Lower leg skin (tissue), 4 donors: ENCODE results near the gene CTIF. TPM values are rescaled to one million over a fixed set of nuclear protein-coding genes. Genes with fewer than 3 reads are reported as not detected.

Experiments
- DNase-seq, 2 donors: peaks; one replicate each; pipeline ENCODE4 v3.0.0-alpha.2; 2019; ENCODE audit warnings: low spot score in 2 of 2
- H3K4me3 ChIP-seq: fragments of 200-600 bp; sonication (generic); 2 replicates; pipeline ENCODE4 v1.5.1; 2017; ENCODE audit warnings: mild to moderate bottlenecking, low read depth; ENCODE audit not compliant: poor library complexity, severe bottlenecking
- POLR2A ChIP-seq, 2 donors: fragments of 450-650 bp; IDR thresholded peaks; one replicate each; pipeline ENCODE4 v1.6.1; 2016 to 2017; ENCODE audit warnings: antibody characterized with exemption in 2 of 2, mild to moderate bottlenecking in 1 of 2, moderate library complexity in 1 of 2
- WGBS, 2 donors: methylation state at CpG; one replicate each; pipeline ENCODE4 v1.1.5; 2018; 5-methylcytosine and 5-hydroxymethylcytosine counted together
- intact Hi-C: fragments of 100-400 bp; cut with DNase I; formaldehyde crosslinking; loops from one replicate; pipeline ENCODE4 v1.15.0; 2023; ENCODE audit warnings: low total_unique reads
- total RNA-seq, 4 donors: library from RNA; depleted of rRNA; stranded (reverse); fragments of >200 nt; gene quantifications; one replicate each; pipeline ENCODE4 v1.1.0, GENCODE V29; 2016
- TF ChIP-seq, protein P1 (sequence below), 3 donors: fragments of 450-650 bp; IDR thresholded peaks; one replicate each; pipeline ENCODE4 v1.5.1; 2016; ENCODE audit warnings: antibody characterized with exemption in 3 of 3, mild to moderate bottlenecking in 3 of 3, moderate library complexity in 2 of 3

Gene CTIF
- total RNA-seq, 4 donors from 2014 or later, result 22.6 to 44.0 (median 30.2) TPM

DNA sequence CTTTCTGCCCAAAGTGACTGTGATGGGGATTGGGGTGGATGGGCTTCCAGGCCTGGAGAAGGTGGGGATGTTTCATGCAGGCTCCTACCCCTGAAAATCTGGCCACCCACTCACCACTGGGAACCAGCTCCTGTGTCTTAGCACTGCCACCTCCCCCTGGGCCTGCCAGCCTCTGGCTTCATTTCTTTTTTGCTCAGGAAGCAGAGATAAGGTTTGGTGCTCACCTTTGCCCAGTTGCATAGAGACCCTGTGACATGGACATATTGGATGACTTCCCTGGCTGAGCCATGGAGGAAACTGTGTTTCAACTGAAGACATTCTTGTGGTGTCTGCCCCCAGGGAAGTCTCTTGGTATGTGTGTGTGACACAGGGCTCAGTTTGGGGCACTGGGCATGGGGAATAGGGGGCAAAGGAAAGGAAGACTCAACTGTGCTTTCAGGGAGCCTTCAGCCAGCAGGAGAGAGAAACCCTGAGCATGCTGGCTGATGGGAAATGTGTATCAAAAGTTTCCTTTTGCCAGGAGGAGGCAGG is 16.7 kb downstream of the CTIF start:
- DNase-seq, result no peak
- H3K4me3 ChIP-seq, result no peak overlapping the region
- no peak for TF ChIP-seq POLR2A (IDR thresholded peaks at IDR 0.05)
- TF ChIP-seq, protein P1, sequence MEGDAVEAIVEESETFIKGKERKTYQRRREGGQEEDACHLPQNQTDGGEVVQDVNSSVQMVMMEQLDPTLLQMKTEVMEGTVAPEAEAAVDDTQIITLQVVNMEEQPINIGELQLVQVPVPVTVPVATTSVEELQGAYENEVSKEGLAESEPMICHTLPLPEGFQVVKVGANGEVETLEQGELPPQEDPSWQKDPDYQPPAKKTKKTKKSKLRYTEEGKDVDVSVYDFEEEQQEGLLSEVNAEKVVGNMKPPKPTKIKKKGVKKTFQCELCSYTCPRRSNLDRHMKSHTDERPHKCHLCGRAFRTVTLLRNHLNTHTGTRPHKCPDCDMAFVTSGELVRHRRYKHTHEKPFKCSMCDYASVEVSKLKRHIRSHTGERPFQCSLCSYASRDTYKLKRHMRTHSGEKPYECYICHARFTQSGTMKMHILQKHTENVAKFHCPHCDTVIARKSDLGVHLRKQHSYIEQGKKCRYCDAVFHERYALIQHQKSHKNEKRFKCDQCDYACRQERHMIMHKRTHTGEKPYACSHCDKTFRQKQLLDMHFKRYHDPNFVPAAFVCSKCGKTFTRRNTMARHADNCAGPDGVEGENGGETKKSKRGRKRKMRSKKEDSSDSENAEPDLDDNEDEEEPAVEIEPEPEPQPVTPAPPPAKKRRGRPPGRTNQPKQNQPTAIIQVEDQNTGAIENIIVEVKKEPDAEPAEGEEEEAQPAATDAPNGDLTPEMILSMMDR (IDR thresholded peaks at IDR 0.05), result no peak
- intact Hi-C loops, result no loop called here

DNA sequence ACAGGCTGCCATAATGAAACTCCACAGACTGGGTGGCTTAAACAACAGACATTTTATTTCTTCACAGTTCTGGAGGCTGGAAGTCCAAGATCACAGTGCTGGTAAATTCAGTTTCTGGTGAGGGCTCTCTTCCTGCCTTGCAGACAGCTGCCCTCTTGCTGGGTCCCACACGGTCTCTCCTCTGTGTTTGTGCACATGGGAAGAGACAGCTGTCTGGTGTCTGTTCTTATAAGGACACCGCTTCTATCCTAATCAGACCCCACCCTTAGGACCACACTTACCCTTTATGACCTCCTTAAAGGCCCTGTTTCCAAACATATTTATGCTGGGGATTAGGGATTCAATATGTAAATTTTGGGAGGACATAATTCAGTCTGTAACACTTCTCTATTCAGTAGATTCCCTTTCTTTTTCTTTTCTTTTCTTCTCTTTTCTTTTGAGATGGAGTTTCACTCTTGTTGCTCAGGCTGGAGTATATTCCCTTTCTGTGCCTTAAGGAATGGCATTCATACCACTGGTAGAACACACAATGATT is 18.9 kb downstream of the CTIF start:
- no peak overlapping the region for H3K4me3 ChIP-seq
- intact Hi-C loops, result no loop called here
- no peak for TF ChIP-seq POLR2A (IDR thresholded peaks at IDR 0.05)
- TF ChIP-seq, protein P1 (IDR thresholded peaks at IDR 0.05), result no peak
- 84 to 94% methylated on average over 2 of the region's 2 CpGs for WGBS, 2 donors
- no peak for DNase-seq

DNA sequence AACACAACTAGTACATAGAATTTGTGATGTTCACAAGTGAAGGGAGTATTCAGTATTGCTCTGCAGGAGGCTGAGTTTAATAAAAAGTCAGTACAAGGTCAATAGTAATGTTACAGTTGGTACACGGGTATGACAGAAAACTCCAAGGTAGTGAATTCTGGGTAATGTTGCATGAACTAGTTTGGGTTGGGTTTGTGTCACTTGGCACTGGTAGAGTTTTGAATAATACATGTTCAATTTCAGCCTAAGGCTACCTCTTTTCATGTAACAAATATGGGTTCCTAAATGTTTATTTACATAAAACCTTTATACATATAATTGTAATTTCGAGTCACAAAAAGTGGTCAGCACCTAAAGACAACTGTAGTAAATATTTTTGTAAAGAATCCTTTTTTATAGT is 19.4 kb downstream of the CTIF start:
- intact Hi-C loops, result no loop called here
- TF ChIP-seq, protein P1 (IDR thresholded peaks at IDR 0.05), result no peak
- no peak for TF ChIP-seq POLR2A (IDR thresholded peaks at IDR 0.05)
- WGBS, 2 donors, result 58 to 60% methylated on average over 2 of the region's 2 CpGs
- no peak for DNase-seq
- H3K4me3 ChIP-seq, result no peak overlapping the region

DNA sequence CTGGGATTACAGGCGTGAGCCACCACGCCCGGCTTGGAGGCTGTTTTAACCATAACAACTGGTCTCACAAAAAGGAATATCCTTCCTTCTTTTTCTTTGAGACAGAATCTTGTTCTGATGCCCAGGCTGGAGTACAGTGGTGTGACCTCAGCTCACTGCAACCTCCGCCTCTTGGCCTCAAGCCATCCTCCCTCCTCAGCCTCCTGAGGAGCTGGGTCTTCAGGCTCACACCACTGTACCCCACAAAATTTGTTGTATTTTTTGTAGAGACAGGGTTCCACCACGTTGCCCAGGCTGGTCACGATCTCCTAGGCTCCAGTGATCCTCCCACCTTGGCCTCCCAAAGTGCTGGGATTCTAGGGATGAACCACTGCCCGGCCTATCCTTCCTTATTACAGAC is 21.7 kb downstream of the CTIF start:
- H3K4me3 ChIP-seq, result no peak overlapping the region
- intact Hi-C loops, result no loop called here
- DNase-seq, result no peak
- TF ChIP-seq, protein P1 (IDR thresholded peaks at IDR 0.05), result no peak
- no peak for TF ChIP-seq POLR2A (IDR thresholded peaks at IDR 0.05)
- 93 to 94% methylated on average over 7 of the region's 7 CpGs for WGBS, 2 donors

DNA sequence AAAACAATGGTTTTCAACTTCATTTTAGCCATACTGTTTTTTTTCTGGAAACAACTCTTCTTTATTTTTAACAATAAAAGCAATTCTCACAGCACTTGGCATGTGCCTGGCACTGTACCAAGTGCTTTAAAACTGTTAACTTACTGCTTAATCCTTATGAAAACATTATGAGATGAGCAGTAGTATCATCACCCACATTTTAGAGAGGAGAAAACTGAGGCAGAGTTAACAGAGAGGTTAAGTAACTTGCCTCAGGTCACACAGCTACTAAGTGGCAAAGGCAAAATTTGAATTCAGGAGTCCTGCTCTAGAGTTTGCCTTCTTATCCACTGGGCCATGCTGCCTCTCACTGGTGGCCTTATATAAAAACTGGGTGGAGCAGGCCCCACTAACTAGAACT is 23.2 kb downstream of the CTIF start:
- H3K4me3 ChIP-seq, result no peak overlapping the region
- intact Hi-C loops, result no loop called here
- TF ChIP-seq, protein P1 (IDR thresholded peaks at IDR 0.05), result no peak
- TF ChIP-seq POLR2A (IDR thresholded peaks at IDR 0.05), result no peak
- DNase-seq, result no peak

DNA sequence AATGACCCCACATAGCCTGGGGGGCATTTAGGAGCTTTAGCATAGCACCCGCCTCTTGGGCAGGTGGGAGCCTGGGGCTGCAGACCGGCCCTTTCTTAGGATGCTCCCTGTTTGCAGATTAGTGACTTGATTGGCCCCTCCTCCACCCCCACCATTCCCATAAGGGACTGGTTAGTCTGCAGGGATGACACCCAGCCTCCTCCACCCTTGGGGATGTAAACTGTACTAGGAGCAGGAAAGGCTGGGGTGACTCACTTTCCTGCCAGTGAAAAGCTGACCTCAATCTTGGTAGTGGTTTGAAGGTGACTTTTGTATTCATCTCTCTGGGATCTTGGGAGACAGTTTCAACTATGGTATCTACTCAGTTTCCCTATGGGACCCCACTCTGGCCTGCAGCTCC is 24.2 kb downstream of the CTIF start:
- intact Hi-C loops, result no loop called here
- DNase-seq, result no peak
- 79 to 94% methylated on average over 2 of the region's 2 CpGs for WGBS, 2 donors
- no peak overlapping the region for H3K4me3 ChIP-seq
- TF ChIP-seq, protein P1 (IDR thresholded peaks at IDR 0.05), result no peak
- no peak for TF ChIP-seq POLR2A (IDR thresholded peaks at IDR 0.05)
